Type B pancreatic cell (in vitro differentiated cells): ENCODE results near the gene RHOG. TPM values are rescaled to one million over a fixed set of nuclear protein-coding genes. Genes with fewer than 3 reads are reported as not detected.

Experiments
- DNase-seq: peaks from one replicate; pipeline ENCODE4 v3.0.0; 2021; ENCODE audit warnings: mixed read lengths; ENCODE audit not compliant: unreplicated experiment; ENCODE audit errors: extremely low spot score
- H3K27ac Mint-ChIP-seq: 2 replicates; pipeline ENCODE4 v1.8.0; 2021; ENCODE audit warnings: mild to moderate bottlenecking, mixed read lengths
- H3K27me3 Mint-ChIP-seq: 2 replicates; pipeline ENCODE4 v1.8.0; 2021; ENCODE audit warnings: mixed read lengths
- H3K36me3 Mint-ChIP-seq: 2 replicates; pipeline ENCODE4 v1.8.0; 2021; ENCODE audit warnings: mixed read lengths
- H3K4me1 Mint-ChIP-seq: one replicate; pipeline ENCODE4 v1.8.0; 2021; ENCODE audit warnings: mixed read lengths; ENCODE audit not compliant: unreplicated experiment
- H3K4me3 Mint-ChIP-seq: 2 replicates; pipeline ENCODE4 v1.8.0; 2021; ENCODE audit warnings: mild to moderate bottlenecking, mixed read lengths
- H3K9me3 Mint-ChIP-seq: 2 replicates; pipeline ENCODE4 v1.8.0; 2021; ENCODE audit warnings: mixed read lengths
- total RNA-seq: library from RNA; stranded (reverse); gene quantifications from 2 replicates; pipeline ENCODE4 v1.2.1, GENCODE V29; 2021; ENCODE audit warnings: low replicate concordance
- TF ChIP-seq, protein P1 (sequence below): fragments of 200-600 bp; sonication (generic); conservative IDR thresholded peaks from 2 replicates; pipeline ENCODE4 v1.5.0; 2021; ENCODE audit warnings: antibody characterized with exemption, mild to moderate bottlenecking

The RHOG gene
- total RNA-seq, 1 donor from 2014 or later: 30.8 TPM

DNA sequence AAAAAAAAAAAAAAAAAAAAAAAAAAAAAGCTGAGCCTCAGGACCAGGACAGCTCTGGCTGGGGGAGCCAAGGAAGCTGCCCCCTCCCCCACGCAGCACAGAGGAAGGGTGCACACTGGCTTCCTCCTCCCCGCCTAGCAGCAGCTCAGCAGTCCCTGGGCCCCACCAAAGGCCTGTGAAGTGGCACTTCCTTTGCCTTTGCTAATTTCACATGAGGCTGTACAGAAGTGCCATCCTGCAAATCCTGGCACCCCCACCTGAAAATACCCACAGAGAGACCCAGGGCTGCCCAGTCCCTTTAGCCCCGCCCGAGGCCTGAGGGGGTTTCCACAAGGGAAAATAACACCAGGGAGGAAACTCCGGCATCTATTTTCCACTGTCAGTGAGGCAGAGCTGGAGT is 3.9 kb downstream of the RHOG start:
- Mint-ChIP-seq H3K4me3 (no peak overlapping the region), H3K9me3 (no peaks in the 10 kb centered on the region), H3K27me3 (no peaks in the 10 kb centered on the region), H3K27ac (no peak overlapping the region), H3K36me3 (peaks cover 10% of the 10 kb centered on the region), H3K4me1 (peaks cover 35% of the 10 kb centered on the region)
- TF ChIP-seq, protein P1, sequence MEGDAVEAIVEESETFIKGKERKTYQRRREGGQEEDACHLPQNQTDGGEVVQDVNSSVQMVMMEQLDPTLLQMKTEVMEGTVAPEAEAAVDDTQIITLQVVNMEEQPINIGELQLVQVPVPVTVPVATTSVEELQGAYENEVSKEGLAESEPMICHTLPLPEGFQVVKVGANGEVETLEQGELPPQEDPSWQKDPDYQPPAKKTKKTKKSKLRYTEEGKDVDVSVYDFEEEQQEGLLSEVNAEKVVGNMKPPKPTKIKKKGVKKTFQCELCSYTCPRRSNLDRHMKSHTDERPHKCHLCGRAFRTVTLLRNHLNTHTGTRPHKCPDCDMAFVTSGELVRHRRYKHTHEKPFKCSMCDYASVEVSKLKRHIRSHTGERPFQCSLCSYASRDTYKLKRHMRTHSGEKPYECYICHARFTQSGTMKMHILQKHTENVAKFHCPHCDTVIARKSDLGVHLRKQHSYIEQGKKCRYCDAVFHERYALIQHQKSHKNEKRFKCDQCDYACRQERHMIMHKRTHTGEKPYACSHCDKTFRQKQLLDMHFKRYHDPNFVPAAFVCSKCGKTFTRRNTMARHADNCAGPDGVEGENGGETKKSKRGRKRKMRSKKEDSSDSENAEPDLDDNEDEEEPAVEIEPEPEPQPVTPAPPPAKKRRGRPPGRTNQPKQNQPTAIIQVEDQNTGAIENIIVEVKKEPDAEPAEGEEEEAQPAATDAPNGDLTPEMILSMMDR: no peak
- no peak for DNase-seq

DNA sequence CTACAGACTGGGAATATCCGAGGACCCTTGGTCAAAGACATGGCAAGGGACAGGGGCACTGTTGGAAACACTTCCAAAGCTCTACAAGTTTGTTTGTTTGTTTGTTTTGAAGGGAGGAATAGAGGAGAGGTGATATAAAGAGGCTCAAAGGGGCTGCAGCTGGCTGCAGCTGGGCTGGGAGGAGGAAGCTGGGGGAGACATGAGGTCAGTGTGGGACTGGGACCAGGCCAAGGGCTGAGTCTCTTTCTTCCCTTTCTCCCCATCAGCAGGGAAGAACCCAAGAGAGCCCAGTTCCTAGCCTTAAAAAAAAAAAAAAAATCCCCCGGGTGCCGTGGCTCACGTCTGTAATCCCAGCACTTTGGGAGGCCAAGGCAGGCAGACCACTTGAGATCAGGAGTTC is 5.0 kb downstream of the RHOG start:
- TF ChIP-seq, protein P1: no peak

DNA sequence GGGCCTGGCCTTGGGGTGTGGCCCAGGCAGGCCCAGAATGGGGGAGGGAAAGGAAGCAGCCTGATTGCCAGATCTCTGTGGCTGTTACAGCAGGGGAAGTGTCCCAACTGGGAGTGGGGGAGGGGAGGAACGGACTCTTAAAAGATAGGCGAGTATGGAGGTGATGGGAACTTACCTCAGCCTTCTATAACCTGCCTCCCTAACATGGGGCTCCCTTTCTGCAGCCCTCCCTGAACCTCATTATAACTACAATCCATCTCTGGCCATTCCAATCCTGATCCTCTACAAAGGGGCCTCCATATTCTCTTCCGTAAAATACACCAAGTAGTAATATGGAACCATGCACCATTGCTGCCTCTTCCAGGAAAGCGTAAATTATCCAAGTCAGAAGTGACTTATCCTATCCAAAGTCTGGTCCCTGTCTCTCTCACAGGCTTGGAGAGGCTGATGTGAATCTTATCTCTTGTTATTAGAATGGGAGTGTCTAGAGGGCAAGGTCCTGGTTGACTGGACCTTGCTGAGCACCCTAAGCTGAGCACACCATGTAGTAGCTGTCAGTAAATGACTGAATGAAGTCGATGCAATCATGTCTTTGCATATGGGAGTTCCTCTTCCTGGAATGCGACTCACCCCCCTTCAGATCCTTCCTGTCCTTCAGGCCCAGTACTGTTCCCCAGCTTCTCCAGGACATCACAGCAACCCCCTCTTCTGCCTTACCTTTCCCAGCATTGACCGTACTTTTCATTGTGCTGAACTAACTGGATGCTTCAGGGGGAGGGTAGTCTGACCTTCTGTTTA is 5.9 kb downstream of the RHOG start:
- peaks cover 34% of the 10 kb centered on the region for H3K4me1 Mint-ChIP-seq

More for the DNA sequence above, 5.0 kb downstream of the RHOG start:
- Mint-ChIP-seq H3K4me1 (peaks cover 37% of the 10 kb centered on the region), H3K4me3 (no peak overlapping the region), H3K36me3 (peaks cover 16% of the 10 kb centered on the region), H3K27me3 (no peaks in the 10 kb centered on the region), H3K27ac (peak overlapping the region; percentile 26), H3K9me3 (no peaks in the 10 kb centered on the region)
- no peak for DNase-seq

DNA sequence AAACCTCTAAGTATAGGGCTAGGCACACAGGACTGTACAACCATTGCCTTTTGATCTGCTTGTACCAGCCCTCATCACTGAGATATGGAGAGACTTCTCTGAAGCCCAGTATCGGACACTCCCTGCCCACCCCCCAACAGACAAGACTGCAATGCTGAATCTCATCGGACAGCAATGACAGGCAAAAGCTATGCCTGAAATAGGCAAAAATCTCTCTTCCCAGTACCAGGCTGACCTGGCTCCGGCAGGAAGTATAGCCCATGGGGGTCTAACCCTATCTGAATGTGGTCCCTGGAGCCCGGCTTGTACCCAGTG is 6.5 kb downstream of the RHOG start:
- Mint-ChIP-seq H3K36me3 (peaks cover 17% of the 10 kb centered on the region), H3K27me3 (no peaks in the 10 kb centered on the region), H3K9me3 (no peaks in the 10 kb centered on the region), H3K4me1 (peaks cover 29% of the 10 kb centered on the region), H3K27ac (no peak overlapping the region), H3K4me3 (no peak overlapping the region)
- TF ChIP-seq, protein P1: no peak
- DNase-seq: no peak

More for the DNA sequence above, 5.9 kb downstream of the RHOG start:
- TF ChIP-seq, protein P1: no peak
- Mint-ChIP-seq H3K36me3 (peaks cover 17% of the 10 kb centered on the region), H3K9me3 (no peaks in the 10 kb centered on the region), H3K27ac (peak overlapping the region; percentile 26), H3K4me3 (no peak overlapping the region), H3K27me3 (no peaks in the 10 kb centered on the region)
- no peak for DNase-seq

DNA sequence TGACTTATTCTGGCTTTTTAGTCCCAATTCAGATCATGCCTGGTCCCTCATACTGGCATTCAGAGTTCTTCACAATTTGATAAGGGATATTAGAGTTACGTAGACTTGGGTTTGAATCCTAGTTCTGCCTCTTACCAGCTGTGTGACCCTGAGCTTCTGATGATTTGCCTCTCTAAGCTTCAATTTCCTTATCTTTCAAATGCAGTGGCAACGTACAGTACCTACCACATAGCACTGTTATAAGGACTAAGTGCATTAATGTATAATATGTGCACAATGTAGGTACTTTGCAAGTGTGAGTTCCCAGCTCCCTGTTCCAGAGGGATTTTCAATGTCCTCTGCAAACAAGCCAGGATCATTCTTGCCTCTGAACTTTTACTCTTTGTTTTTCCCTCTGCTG is 7.3 kb downstream of the RHOG start:
- H3K4me1 Mint-ChIP-seq: peaks cover 25% of the 10 kb centered on the region
- no peaks in the 10 kb centered on the region for H3K9me3 Mint-ChIP-seq
- no peak overlapping the region for H3K4me3 Mint-ChIP-seq
- H3K27me3 Mint-ChIP-seq: no peaks in the 10 kb centered on the region
- no peak overlapping the region for H3K27ac Mint-ChIP-seq
- H3K36me3 Mint-ChIP-seq: peaks cover 17% of the 10 kb centered on the region
- no peak for DNase-seq
- TF ChIP-seq, protein P1: no peak
